Right ventricle myocardium superior (tissue), 1 donor: Measurements from ENCODE around the gene ARID4B. TPM values are rescaled to one million over a fixed set of nuclear protein-coding genes. Genes with fewer than 3 reads are reported as not detected.
"Not testable (repeated sequence)": the region's sequence is repeated elsewhere in the genome, so short reads cannot be mapped to it uniquely, and the experiment has no call there.

Source experiments
- ATAC-seq: fragments of 200-7000 bp; cut with Tn5 transposase; one replicate; pipeline ENCODE4 v1.9.1; 2020; ENCODE audit warnings: mild to moderate bottlenecking; ENCODE audit not compliant: poor library complexity
- DNase-seq: peaks from one replicate; pipeline ENCODE4 v3.0.0-alpha.2; 2020
- intact Hi-C: fragments of 100-400 bp; cut with DNase I; formaldehyde crosslinking; loops from one replicate; pipeline ENCODE4 v1.11.2; 2022
- total RNA-seq: library from RNA; stranded (reverse); fragmentation: NEBNext Ultra II Directional; extraction: Animal tissue kit (Norgen Biotek cat#: 25700); gene quantifications from one replicate; pipeline ENCODE4 v1.2.1, GENCODE V29; 2021
- donor health status: DM: no; HTN: yes; CAD: no; lungs with severe emphysema.

ARID4B gene
- total RNA-seq, 1 donor from 2014 or later, result 14.8 TPM

GRCh38 chr1:235253219-235253962 lies 74.6 kb downstream of the ARID4B start:
- DNase-seq, result no peak
- intact Hi-C loops, result loop anchor here (2.0 kb wide), 1 partner anchor 163 kb away; no protein-coding TSS in a partner anchor
- peak; percentile 95 for ATAC-seq

- intact Hi-C loops, result no loop called here
- ATAC-seq (no peak), DNase-seq (no peak)
Measured at GRCh38 chr1:235250430-235250829, 77.5 kb downstream of the ARID4B start.

GRCh38 chr1:235246022-235246948 lies 81.7 kb downstream of the ARID4B start:
- DNase-seq (no peak), ATAC-seq (no peak)
- intact Hi-C loops, result no loop called here

- DNase-seq (no peak), ATAC-seq (no peak)
- intact Hi-C loops, result no loop called here
Measured at GRCh38 chr1:235244974-235245592, 82.9 kb downstream of the ARID4B start.

- intact Hi-C loops, result no loop called here
- ATAC-seq (no peak), DNase-seq (no peak)
Measured at GRCh38 chr1:235240960-235241359, 87.0 kb downstream of the ARID4B start.

GRCh38 chr1:235239851-235240250 lies 88.1 kb downstream of the ARID4B start:
- intact Hi-C loops, result no loop called here
- DNase-seq, result no peak
- ATAC-seq, result no peak

- ATAC-seq (no peak), DNase-seq (no peak)
- intact Hi-C loops, result no loop called here
Measured at GRCh38 chr1:235238558-235238957, 89.4 kb downstream of the ARID4B start.

- no peak for ATAC-seq
- no peak for DNase-seq
- intact Hi-C loops, result no loop called here
Measured at GRCh38 chr1:235236128-235236527, 91.9 kb downstream of the ARID4B start.

- no peak for DNase-seq
- intact Hi-C loops, result no loop called here
- ATAC-seq, result no peak
Measured at GRCh38 chr1:235229868-235230267, 98.1 kb downstream of the ARID4B start.

- DNase-seq (no peak), ATAC-seq (no peak)
- intact Hi-C loops, result no loop called here
Measured at GRCh38 chr1:235227414-235227813, 100.6 kb downstream of the ARID4B start.

GRCh38 chr1:235226933-235227332 lies 101.0 kb downstream of the ARID4B start:
- intact Hi-C loops, result no loop called here
- ATAC-seq (no peak), DNase-seq (no peak)

- no peak for ATAC-seq
Measured at GRCh38 chr1:235225299-235225698, 102.7 kb downstream of the ARID4B start.

GRCh38 chr1:235221653-235222375 lies 106.2 kb downstream of the ARID4B start:
- intact Hi-C loops, result no loop called here
- ATAC-seq, result no peak

More at GRCh38 chr1:235225299-235225698, 102.7 kb downstream of the ARID4B start:
- intact Hi-C loops, result no loop called here
- no peak for DNase-seq

GRCh38 chr1:235215453-235215852 lies 112.5 kb downstream of the ARID4B start:
- DNase-seq, result no peak
- ATAC-seq, result no peak
- intact Hi-C loops, result no loop called here

More at GRCh38 chr1:235221653-235222375, 106.2 kb downstream of the ARID4B start:
- DNase-seq, result no peak

- intact Hi-C loops, DNase-seq, ATAC-seq: not testable (repeated sequence)
Measured at GRCh38 chr1:235214962-235215361, 113.0 kb downstream of the ARID4B start.

GRCh38 chr1:235213752-235214151 lies 114.2 kb downstream of the ARID4B start:
- no peak for DNase-seq
- intact Hi-C loops, result no loop called here
- no peak for ATAC-seq

GRCh38 chr1:235211517-235211916 lies 116.5 kb downstream of the ARID4B start:
- intact Hi-C loops, result no loop called here
- no peak for ATAC-seq
- DNase-seq, result no peak

- no peak for DNase-seq
- intact Hi-C loops, result no loop called here
- no peak for ATAC-seq
Measured at GRCh38 chr1:235207209-235207565, 120.8 kb downstream of the ARID4B start.
